ENCODE measurements around the gene TRIM9.

- no peak for TF ChIP-seq CTCF (IDR thresholded peaks at IDR 0.05; ENCODE audit: low read depth, low read length)
- TF ChIP-seq EZH2phosphoT487 (IDR thresholded peaks at IDR 0.05; ENCODE audit: low read depth) = no peak
Measured at GRCh38 chr14:51081209-51081608, 13.7 kb downstream of the TRIM9 start.

Measured in OCI-LY3 (cell line).